Cardiac fibroblast (primary cell): ENCODE data around the gene PCLO.

ENCODE experiments used
- DNase-seq, 2 donors: peaks; one replicate each; pipeline versions ENCODE4 v3.0.0 to v3.0.0-alpha.2; 2010; ENCODE audit warnings: low read depth in 2 of 2
- H3K4me3 ChIP-seq, 2 donors: replicated peaks in 1 of 2; 1 replicate in 1 of 2; 2 replicates in 1 of 2; pipeline ENCODE4 v1.5.1; 2011; ENCODE audit warnings: low read depth in 2 of 2, low read length in 2 of 2, mild to moderate bottlenecking in 2 of 2, moderate library complexity in 1 of 2
- CTCF ChIP-seq: IDR thresholded peaks from one replicate; pipeline ENCODE4 v1.5.1; 2011; ENCODE audit warnings: low read depth, mild to moderate bottlenecking, low read length, inconsistent platforms

The PCLO gene

GRCh38 chr7:83118347-83119025 lies 44.2 kb downstream of the PCLO start:
- no peak for TF ChIP-seq CTCF
- no peak for DNase-seq
- no peak overlapping the region for H3K4me3 ChIP-seq

GRCh38 chr7:83117466-83117865 lies 45.2 kb downstream of the PCLO start:
- no peak for TF ChIP-seq CTCF

GRCh38 chr7:83111391-83111790 lies 51.3 kb downstream of the PCLO start:
- TF ChIP-seq CTCF = no peak
- peak in 1 of 2 donors; percentile 1 for DNase-seq

More at GRCh38 chr7:83117466-83117865, 45.2 kb downstream of the PCLO start:
- DNase-seq = no peak
- no peak overlapping the region for H3K4me3 ChIP-seq

GRCh38 chr7:83109352-83109751 lies 53.3 kb downstream of the PCLO start:
- DNase-seq = no peak
- H3K4me3 ChIP-seq = no peak overlapping the region
- no peak for TF ChIP-seq CTCF

More at GRCh38 chr7:83111391-83111790, 51.3 kb downstream of the PCLO start:
- H3K4me3 ChIP-seq = no peak overlapping the region

GRCh38 chr7:83105948-83106347 lies 56.7 kb downstream of the PCLO start:
- no peak for DNase-seq
- no peak overlapping the region for H3K4me3 ChIP-seq
- no peak for TF ChIP-seq CTCF

GRCh38 chr7:83105063-83105462 lies 57.6 kb downstream of the PCLO start:
- DNase-seq = no peak
- TF ChIP-seq CTCF = no peak
- H3K4me3 ChIP-seq = no peak overlapping the region

DNA sequence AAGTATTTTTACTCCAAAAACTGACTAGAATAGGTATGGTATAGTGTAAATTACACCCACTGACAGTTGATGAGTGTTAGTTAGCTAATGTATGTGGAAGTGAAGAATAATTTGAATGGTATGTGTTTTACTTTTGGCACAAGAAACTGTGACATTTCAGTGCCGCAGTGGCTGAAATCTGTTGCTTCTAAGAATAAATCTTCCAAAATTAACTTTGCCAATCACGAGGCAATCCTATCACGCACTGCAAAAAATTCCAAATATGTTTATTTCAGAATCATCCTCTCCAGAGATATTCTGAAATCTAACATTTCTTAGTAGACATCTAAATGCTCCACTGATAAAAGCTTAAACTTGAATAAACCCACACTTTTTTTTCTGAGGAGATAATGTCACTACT lies 61.2 kb downstream of the PCLO start:
- no peak overlapping the region for H3K4me3 ChIP-seq
- no peak for DNase-seq
- TF ChIP-seq CTCF = no peak
